Left lung (tissue), 10 donors: ENCODE data around the gene TECR. TPM values are rescaled to one million over a fixed set of nuclear protein-coding genes. Genes with fewer than 3 reads are reported as not detected.
"Not testable (repeated sequence)": the region's sequence is repeated elsewhere in the genome, so short reads cannot be mapped to it uniquely, and the experiment has no call there.

Experiments
- ATAC-seq: fragments of 200-7000 bp; cut with Tn5 transposase; one replicate; pipeline ENCODE4 v1.9.1; 2020; ENCODE audit warnings: moderate library complexity
- DNase-seq, 4 donors: peaks; one replicate each; pipeline ENCODE4 v3.0.0-alpha.2; 2013 to 2020
- H3K27ac ChIP-seq, 2 donors: fragments of 200-600 bp; sonication (generic) in 1 of 2; one replicate each; pipeline versions ENCODE4 v1.5.0 to v1.8.0; 2020 to 2021
- H3K27me3 ChIP-seq, 2 donors: fragments of 200-600 bp; sonication (generic) in 1 of 2; one replicate each; pipeline versions ENCODE4 v1.5.0 to v1.8.0; 2020 to 2021
- H3K36me3 ChIP-seq, 2 donors: fragments of 200-600 bp; sonication (generic) in 1 of 2; one replicate each; pipeline versions ENCODE4 v1.5.0 to v1.8.0; 2020 to 2021
- H3K4me1 ChIP-seq, 2 donors: fragments of 200-600 bp; one replicate each; pipeline ENCODE4 v1.8.0; 2021
- H3K4me3 ChIP-seq, 2 donors: fragments of 200-600 bp; sonication (generic) in 1 of 2; one replicate each; pipeline versions ENCODE4 v1.5.0 to v1.8.0; 2020 to 2021; ENCODE audit warnings: mild to moderate bottlenecking in 1 of 2
- H3K9me3 ChIP-seq, 2 donors: fragments of 200-600 bp; sonication (generic) in 1 of 2; one replicate each; pipeline versions ENCODE4 v1.5.0 to v1.8.0; 2020 to 2021
- CTCF ChIP-seq, 2 donors: fragments of 200-600 bp; sonication (generic) in 1 of 2; IDR thresholded peaks; one replicate each; pipeline versions ENCODE4 v1.5.0 to v1.8.0; 2021; ENCODE audit warnings: antibody characterized with exemption in 2 of 2
- intact Hi-C, 2 donors: fragments of 100-400 bp; cut with DNase I; formaldehyde crosslinking; loops; one replicate each; pipeline versions ENCODE4 v1.11.2 to v1.14.2; 2022
- polyA plus RNA-seq, 6 donors: library from polyadenylated mRNA; unstranded; fragments of 120-200 nt; gene quantifications; one replicate each; pipeline ENCODE4 v1.2.1, GENCODE V29; 2013; ENCODE audit not compliant: insufficient read length in 6 of 6
- total RNA-seq, 2 donors: library from RNA; stranded (reverse); fragmentation: NEBNext Ultra II Directional; extraction: Animal tissue kit (Norgen Biotek cat#: 25700); gene quantifications; one replicate each; pipeline ENCODE4 v1.2.1, GENCODE V29; 2021
- donor health status: DM: no; HTN: yes; CAD: no.
- donor health status: DM: no; HTN: no; CAD: no.

Gene TECR
- total and polyA plus RNA-seq, 8 donors = 77.8 to 122 (median 90.0) TPM

DNA sequence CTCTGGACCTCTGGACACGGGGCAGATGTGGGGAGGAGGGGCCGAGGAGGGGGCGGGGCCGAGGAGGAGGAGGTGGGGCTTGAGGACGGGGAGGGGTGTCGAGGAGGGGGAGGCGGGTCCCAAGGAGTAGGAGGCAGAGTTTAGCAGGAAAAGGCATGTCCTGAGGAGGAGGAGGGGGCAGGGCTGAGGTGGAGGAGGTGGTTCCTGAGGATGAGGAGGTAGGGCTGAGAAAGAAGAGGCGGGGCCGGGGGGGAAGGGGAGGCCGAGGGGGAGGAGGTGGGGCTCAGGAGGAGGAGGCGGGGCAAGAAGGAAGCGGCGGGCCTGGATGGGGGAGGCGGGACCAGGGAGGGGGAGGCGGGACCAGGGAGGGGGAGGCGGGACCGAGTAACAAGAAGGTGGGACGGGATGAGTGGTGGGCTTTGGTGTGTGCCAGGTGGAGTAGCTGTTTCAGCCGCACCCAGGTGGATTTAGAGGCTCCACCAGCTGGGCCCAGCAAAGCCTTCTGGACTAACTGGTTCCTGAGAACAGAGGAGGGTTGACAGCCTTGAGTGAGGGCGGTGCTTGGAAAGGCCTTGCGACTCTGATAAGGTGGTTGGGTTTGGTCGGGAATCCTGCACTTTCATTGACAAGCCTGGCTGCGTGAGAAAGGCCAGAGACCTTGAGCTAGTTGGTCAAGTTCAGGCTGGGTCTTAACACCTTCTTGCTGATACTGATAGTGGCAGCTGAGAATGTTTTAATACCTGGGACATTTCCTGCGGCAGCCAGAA is 7.7 kb downstream of the TECR start:
- Histone ChIP-seq H3K27ac (peak overlapping the region in 1 of 2 donors; percentile 33), H3K27me3 (no peaks in the 10 kb centered on the region), H3K9me3 (no peaks in the 10 kb centered on the region), H3K36me3 (no peaks in the 10 kb centered on the region), H3K4me1 (peaks cover 0 to 15% of the 10 kb centered on the region in 2 donors), H3K4me3 (peak overlapping the region in 1 of 2 donors; percentile 23)
- peak; percentile 25 to 89 (median 84) for DNase-seq
- ATAC-seq = peak; percentile 90
- intact Hi-C loops = no loop called here
- no peak for TF ChIP-seq CTCF (IDR thresholded peaks at IDR 0.05)

GRCh38 chr19:14540741-14541525 is 11.5 kb downstream of the TECR start:
- intact Hi-C loops = no loop called here
- no peaks in the 10 kb centered on the region for H3K27me3 ChIP-seq

GRCh38 chr19:14541979-14542378 is 12.6 kb downstream of the TECR start:
- H3K36me3 ChIP-seq, ATAC-seq, H3K27me3 ChIP-seq, H3K4me3 ChIP-seq, H3K27ac ChIP-seq, H3K9me3 ChIP-seq, intact Hi-C loops, H3K4me1 ChIP-seq, DNase-seq: not testable (repeated sequence)

More at GRCh38 chr19:14540741-14541525, 11.5 kb downstream of the TECR start:
- ATAC-seq = no peak
- no peak for DNase-seq
- no peak for TF ChIP-seq CTCF (IDR thresholded peaks at IDR 0.05)
- Histone ChIP-seq H3K9me3 (no peaks in the 10 kb centered on the region), H3K4me3 (no peak overlapping the region), H3K36me3 (no peaks in the 10 kb centered on the region), H3K27ac (no peak overlapping the region), H3K4me1 (peaks cover 0 to 14% of the 10 kb centered on the region in 2 donors)

DNA sequence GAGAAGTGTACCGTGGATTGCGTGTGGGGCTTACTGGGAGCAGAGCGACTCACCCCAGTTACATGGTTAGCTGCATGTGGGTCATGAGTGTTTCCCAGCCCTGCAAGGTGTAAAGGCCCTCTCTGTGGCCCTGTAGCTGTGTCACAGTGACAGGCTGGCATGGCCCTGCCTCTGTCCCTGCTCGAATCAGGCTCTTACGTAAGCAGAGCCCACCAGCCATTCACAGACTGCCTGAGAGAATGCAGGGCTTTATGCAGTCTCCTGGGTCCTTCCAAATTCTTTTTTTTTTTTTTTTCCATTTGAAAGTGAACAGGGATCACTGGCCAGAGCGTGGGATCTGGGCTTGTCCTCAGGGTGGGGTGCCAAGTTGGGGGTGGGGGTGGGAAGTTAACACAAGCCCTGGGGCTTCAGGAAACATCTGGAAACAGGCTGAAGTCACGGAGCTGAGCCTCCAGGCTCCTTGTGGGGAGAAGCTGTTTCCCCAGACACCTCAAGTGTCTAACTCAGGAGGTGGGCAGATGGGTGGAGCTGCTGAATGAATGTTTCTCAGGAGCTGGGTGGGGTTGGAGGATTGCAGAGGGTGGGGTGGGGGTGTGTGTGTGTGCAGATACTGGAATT is 13.4 kb downstream of the TECR start:
- intact Hi-C loops = no loop called here
- peaks cover 0 to 9% of the 10 kb centered on the region in 2 donors for H3K4me1 ChIP-seq
- H3K27ac ChIP-seq = no peak overlapping the region
- H3K4me3 ChIP-seq = no peak overlapping the region
- TF ChIP-seq CTCF (IDR thresholded peaks at IDR 0.05) = no peak
- DNase-seq (no peak), ATAC-seq (peak; percentile 63)
- no peaks in the 10 kb centered on the region for H3K9me3 ChIP-seq
- H3K27me3 ChIP-seq = no peaks in the 10 kb centered on the region
- no peaks in the 10 kb centered on the region for H3K36me3 ChIP-seq

DNA sequence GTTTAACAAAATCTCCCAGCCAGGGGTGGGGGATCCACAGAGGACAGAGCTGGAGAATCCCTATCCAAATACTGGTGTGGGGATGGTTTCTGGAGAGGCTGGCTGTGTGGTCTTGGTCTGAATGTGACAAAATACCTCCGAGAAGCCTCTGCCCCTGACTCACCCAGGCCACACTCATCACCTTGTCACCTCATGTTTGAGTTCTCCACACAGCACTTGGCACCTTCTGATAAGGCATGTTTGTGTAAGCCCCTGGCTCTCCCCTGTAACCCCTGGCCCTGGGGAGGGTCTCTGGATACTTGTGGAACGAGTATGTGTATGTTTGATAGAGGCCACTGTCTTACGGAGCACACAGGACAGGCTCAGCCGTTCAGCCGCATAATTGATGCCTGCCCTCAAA is 14.7 kb downstream of the TECR start:
- Histone ChIP-seq H3K27me3 (no peaks in the 10 kb centered on the region), H3K4me3 (no peak overlapping the region), H3K9me3 (no peaks in the 10 kb centered on the region), H3K27ac (no peak overlapping the region), H3K4me1 (peaks cover 0 to 5% of the 10 kb centered on the region in 2 donors), H3K36me3 (peaks cover 0 to 5% of the 10 kb centered on the region in 2 donors)
- DNase-seq (no peak), ATAC-seq (no peak)
- no peak for TF ChIP-seq CTCF (IDR thresholded peaks at IDR 0.05)
- intact Hi-C loops = no loop called here
